Measurements from ENCODE around the gene LCP2.

The LCP2 gene

GRCh38 chr5:170305646-170306025 is 8.1 kb upstream of the LCP2 start:
- H3K4me3 ChIP-seq (replicated peaks in 1 of 2; ENCODE audit: low read depth in 2 of 2, low read length in 2 of 2) = no peak overlapping the region
- no peak for DNase-seq (ENCODE audit: low read depth in 2 of 2)
- TF ChIP-seq, protein P1, sequence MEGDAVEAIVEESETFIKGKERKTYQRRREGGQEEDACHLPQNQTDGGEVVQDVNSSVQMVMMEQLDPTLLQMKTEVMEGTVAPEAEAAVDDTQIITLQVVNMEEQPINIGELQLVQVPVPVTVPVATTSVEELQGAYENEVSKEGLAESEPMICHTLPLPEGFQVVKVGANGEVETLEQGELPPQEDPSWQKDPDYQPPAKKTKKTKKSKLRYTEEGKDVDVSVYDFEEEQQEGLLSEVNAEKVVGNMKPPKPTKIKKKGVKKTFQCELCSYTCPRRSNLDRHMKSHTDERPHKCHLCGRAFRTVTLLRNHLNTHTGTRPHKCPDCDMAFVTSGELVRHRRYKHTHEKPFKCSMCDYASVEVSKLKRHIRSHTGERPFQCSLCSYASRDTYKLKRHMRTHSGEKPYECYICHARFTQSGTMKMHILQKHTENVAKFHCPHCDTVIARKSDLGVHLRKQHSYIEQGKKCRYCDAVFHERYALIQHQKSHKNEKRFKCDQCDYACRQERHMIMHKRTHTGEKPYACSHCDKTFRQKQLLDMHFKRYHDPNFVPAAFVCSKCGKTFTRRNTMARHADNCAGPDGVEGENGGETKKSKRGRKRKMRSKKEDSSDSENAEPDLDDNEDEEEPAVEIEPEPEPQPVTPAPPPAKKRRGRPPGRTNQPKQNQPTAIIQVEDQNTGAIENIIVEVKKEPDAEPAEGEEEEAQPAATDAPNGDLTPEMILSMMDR (IDR thresholded peaks at IDR 0.05; ENCODE audit: low read depth, low read length) = no peak

GRCh38 chr5:170305016-170305645 is 7.6 kb upstream of the LCP2 start:
- no peak overlapping the region for H3K4me3 ChIP-seq (replicated peaks in 1 of 2; ENCODE audit: low read depth in 2 of 2, low read length in 2 of 2)
- TF ChIP-seq, protein P1 (IDR thresholded peaks at IDR 0.05; ENCODE audit: low read depth, low read length) = no peak
- DNase-seq (ENCODE audit: low read depth in 2 of 2) = no peak

- no peak for DNase-seq (ENCODE audit: low read depth in 2 of 2)
- no peak overlapping the region for H3K4me3 ChIP-seq (replicated peaks in 1 of 2; ENCODE audit: low read depth in 2 of 2, low read length in 2 of 2)
- TF ChIP-seq, protein P1 (IDR thresholded peaks at IDR 0.05; ENCODE audit: low read depth, low read length) = no peak
Observed at GRCh38 chr5:170303549-170303948, 6.0 kb upstream of the LCP2 start.

DNA sequence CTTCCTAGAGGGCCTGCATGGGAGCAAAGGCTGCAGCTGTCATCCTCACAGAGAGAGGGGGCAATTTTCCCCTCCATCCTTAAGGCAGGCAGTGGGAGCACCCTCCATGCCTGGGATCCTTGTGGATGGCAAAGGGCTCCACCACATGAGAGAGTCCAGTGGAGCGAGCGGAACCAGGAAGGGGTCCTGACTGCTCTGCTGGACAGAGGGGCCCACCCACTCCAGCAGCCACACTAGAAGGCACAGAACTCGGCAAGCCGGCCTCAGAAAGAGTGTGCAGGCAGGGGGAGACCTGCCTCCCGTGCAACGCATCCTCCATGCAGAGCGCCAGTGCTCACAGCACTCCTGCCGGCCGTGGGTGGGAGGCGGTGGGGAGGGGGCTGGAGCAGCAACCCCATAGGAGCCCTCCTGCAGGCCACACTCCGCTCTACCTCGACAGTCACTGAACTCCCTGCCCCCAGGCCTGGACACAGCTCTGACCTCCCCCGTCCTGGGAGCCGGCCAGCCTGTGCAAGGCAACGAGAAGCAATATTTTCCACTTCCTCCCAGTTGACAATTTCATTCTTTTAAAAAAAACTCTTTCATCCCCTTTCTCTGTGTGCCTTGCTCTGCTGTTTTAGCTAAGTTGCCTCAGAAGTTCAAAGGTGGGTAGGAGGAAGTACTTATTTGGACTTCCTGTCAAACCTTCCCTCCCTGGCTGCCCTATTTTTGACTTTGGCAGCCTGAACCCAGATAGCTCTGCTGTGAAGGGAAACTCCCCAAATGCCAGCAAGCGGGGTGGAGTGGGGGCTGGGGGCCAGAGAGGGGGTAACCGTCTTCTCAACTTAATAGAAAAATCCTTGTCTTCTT is 5.3 kb upstream of the LCP2 start:
- H3K4me3 ChIP-seq (replicated peaks in 1 of 2; ENCODE audit: low read depth in 2 of 2, low read length in 2 of 2) = no peak overlapping the region
- peak in 1 of 2 donors; percentile 29 for DNase-seq (ENCODE audit: low read depth in 2 of 2)

GRCh38 chr5:170301981-170302652 is 4.5 kb upstream of the LCP2 start:
- H3K4me3 ChIP-seq (replicated peaks in 1 of 2; ENCODE audit: low read depth in 2 of 2, low read length in 2 of 2) = no peak overlapping the region
- no peak for DNase-seq (ENCODE audit: low read depth in 2 of 2)
- TF ChIP-seq, protein P1 (IDR thresholded peaks at IDR 0.05; ENCODE audit: low read depth, low read length) = no peak

More for the DNA sequence above, 5.3 kb upstream of the LCP2 start:
- TF ChIP-seq, protein P1 (IDR thresholded peaks at IDR 0.05; ENCODE audit: low read depth, low read length) = no peak

- TF ChIP-seq, protein P1 (IDR thresholded peaks at IDR 0.05; ENCODE audit: low read depth, low read length) = no peak
- no peak overlapping the region for H3K4me3 ChIP-seq (replicated peaks in 1 of 2; ENCODE audit: low read depth in 2 of 2, low read length in 2 of 2)
- no peak for DNase-seq (ENCODE audit: low read depth in 2 of 2)
Observed at GRCh38 chr5:170301149-170301548, 3.6 kb upstream of the LCP2 start.
